NCI-H2196 (cell line): ENCODE data around the gene DCAF7.

Source experiments
- DNase-seq: peaks from one replicate; lab custom pipeline; 2025; ENCODE audit not compliant: unreplicated experiment; lab: John Stamatoyannopoulos, UW

Gene DCAF7

GRCh38 chr17:63624531-63624880 lies 74.2 kb downstream of the DCAF7 start:
- DNase-seq = no peak

GRCh38 chr17:63626551-63627180 lies 76.4 kb downstream of the DCAF7 start:
- DNase-seq = no peak

- no peak for DNase-seq
Measured at GRCh38 chr17:63629627-63630026, 79.3 kb downstream of the DCAF7 start.

GRCh38 chr17:63631062-63631461 lies 80.8 kb downstream of the DCAF7 start:
- DNase-seq = no peak

DNA sequence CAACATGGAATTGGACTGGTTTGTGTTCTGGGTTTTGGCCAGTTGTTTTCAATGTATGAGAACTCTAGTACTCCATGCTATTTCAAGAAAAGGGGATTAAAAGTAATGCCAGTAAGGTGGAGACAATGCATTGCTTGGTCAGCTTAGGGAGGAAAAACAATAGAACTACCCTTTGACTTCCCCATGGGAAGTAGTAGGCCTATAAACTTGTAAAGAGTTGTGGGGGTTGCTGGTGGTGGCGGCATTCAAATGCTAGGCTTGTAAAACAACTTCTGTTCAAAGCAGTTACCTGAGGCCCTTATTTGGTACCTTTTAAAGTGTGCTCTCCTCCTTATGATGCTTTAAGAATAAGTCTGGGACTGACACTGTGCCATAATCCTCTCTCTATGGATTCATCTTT lies 81.3 kb downstream of the DCAF7 start:
- DNase-seq = no peak

GRCh38 chr17:63633742-63634141 lies 83.5 kb downstream of the DCAF7 start:
- DNase-seq = no peak

DNA sequence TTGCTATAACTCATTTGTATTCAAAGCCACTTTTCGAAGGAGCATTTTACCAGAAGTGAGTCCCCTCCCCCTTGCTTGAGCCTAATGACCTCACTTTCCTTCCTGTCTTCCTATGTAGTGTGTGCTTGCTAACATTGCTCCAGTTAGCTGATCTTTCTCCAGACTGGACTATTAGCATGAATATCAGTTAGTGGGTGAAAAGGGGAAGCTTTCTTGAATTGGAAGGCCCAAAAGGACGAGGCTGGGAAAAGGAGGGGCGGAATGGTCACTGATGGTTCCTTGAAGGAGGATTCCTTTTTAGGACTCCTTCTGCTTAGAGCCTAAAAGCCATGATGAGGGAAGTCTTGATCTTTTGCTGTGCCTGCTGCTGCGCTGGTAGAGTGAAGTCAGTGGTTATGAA lies 83.9 kb downstream of the DCAF7 start:
- no peak for DNase-seq

DNA sequence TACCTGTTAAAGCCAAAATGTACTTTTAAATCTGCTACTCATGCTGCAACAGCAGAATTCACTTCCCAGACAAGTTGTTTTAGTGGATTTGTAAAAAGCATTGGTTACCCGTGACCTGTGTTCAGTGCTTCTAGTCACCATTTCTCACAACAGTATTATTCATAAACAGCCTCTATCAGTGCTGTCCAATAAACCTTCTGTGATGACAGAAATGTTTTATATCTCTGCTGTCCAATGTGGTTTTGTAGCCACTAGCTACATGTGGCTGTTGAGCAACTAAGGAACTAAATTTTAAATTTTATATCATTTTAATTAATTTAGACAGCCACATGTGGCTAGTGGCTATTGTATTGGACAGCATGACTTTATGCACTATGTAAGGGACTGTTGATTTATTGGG lies 84.5 kb downstream of the DCAF7 start:
- no peak for DNase-seq

GRCh38 chr17:63635290-63635689 lies 85.0 kb downstream of the DCAF7 start:
- DNase-seq = no peak

- no peak for DNase-seq
Measured at GRCh38 chr17:63635787-63636186, 85.5 kb downstream of the DCAF7 start.

GRCh38 chr17:63639125-63639524 lies 88.8 kb downstream of the DCAF7 start:
- DNase-seq = no peak

DNA sequence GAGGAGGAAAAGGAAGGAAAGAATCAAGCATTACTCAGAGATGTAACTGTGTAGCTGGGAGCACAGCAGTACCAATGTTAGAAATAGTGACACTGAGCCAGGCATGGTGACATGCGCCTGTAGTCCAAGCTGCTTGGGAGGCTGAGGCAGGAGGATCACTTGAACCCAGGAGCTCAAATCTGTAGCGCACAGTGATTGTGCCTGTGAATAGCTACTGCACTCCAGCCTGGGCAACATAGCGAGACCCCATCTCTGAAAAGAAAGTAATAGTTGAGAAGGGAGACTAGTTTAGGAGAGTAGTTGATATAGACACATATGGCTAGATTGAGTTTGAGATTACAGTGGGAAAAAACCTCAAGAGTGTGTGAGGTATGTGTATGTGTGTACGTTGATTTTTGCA lies 89.8 kb downstream of the DCAF7 start:
- no peak for DNase-seq

DNA sequence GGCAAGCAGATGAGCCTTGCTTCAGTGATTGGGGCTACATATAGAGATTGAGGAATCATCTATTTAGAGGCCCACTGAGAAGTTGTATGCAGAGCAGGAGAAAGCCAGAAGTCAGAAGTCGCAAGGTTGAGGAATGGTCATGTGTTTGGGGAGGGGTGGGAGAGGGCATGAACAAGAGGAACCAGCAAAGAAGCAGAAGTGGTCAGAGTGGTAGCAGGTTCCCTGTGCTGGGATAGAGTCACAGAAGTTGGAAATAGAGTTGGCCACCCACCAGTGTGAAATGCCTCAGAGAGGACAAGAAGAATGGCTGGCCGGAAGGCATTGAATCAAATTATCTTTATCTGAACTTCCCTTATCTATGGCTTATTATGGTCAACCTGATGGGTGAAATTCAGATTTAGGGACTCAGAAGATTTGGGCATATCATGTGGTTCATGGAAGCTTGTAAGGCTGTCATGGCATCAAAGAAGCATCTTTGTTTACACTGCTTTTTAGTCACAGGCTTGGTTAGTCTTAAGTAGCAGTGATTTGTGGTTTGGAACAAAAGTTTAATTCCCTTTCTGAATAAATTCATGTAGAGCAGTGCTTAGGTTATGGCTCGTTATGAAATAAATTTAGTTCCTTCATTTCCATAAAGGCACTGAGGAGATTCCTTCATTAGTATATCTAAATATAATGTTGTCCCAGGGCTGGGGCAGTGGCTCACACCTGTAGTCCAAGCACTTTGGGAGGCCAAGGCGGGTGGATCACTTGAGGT lies 91.6 kb downstream of the DCAF7 start:
- DNase-seq = no peak
